ENCODE measurements around the gene NAP1L5. TPM values are rescaled to one million over a fixed set of nuclear protein-coding genes. Genes with fewer than 3 reads are reported as not detected.

NAP1L5 gene
- total RNA-seq, 2 experiments from 2014 or later: 0.29 to 0.57 TPM

- intact Hi-C loops (cut with micrococcal nuclease; ENCODE audit: unreplicated experiment): no loop called here
- Histone ChIP-seq H3K9me2 (ENCODE audit: insufficient read depth, low read length) (no peaks in the 10 kb centered on the region), H3K36me3 (ENCODE audit: insufficient read depth, low read length) (no peaks in the 10 kb centered on the region), H3K4me1 (ENCODE audit: insufficient read depth, low read length, poor library complexity, severe bottlenecking) (no peaks in the 10 kb centered on the region), H4K20me1 (ENCODE audit: insufficient read depth, low read length) (no peaks in the 10 kb centered on the region), H3K79me2 (ENCODE audit: insufficient read depth, low read depth, low read length) (no peaks in the 10 kb centered on the region), H3K4me2 (ENCODE audit: low read length) (no peak overlapping the region), H2AFZ (ENCODE audit: low read length) (no peak overlapping the region), H3K27ac (ENCODE audit: low read depth, low read length, poor library complexity, severe bottlenecking) (no peak overlapping the region), H3K9me3 (ENCODE audit: low read length) (no peaks in the 10 kb centered on the region), H3K4me3 (ENCODE audit: low read depth, low read length, poor library complexity, severe bottlenecking) (no peak overlapping the region)
- no peak for TF ChIP-seq CTCF (conservative IDR thresholded peaks at IDR 0.05; ENCODE audit: low read length)
- no peak for TF ChIP-seq EZH2phosphoT487 (IDR thresholded peaks at IDR 0.05; ENCODE audit: borderline replicate concordance, low read depth, low read length)
- POLR2A ChIA-PET: no interaction called here
- CTCF ChIA-PET (ENCODE audit: unreplicated experiment): no interaction called here
- no TSS peak for BruUV-seq (replicated peaks)
- DNase-seq (ENCODE audit: low spot score): no peak
Observed at GRCh38 chr4:88673886-88674285, 23.7 kb downstream of the NAP1L5 start.

DNA sequence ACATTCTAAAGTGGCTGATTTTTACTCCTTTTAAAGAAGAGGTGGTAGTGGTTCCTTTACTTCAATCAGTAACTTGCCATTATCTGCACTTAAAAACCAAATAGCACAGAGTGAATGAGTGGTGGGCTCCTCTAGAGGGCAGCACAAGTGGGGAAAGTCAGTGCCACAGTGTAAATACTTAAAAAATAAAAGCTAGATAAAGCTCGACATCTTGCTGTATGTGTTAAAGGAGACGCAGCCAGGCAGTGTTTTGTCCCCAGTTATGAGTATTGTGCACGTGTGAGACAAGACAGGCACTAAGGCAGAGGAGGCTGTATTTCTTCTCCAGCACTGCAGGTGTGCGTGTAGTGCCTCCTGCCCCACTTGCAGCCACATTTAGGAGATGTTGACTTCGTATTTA lies 24.6 kb downstream of the NAP1L5 start:
- ChIA-PET CTCF (ENCODE audit: unreplicated experiment) (interaction anchor here (0.6 kb wide), 1 partner anchor 57 kb away, joined by 3 read pairs; no protein-coding TSS in a partner anchor), POLR2A (interaction anchor here (0.9 kb wide), 1 partner anchor 11 kb away, joined by 3 read pairs; no protein-coding TSS in a partner anchor)
- Histone ChIP-seq H3K36me3 (ENCODE audit: insufficient read depth, low read length) (no peaks in the 10 kb centered on the region), H3K79me2 (ENCODE audit: insufficient read depth, low read depth, low read length) (no peaks in the 10 kb centered on the region), H3K27ac (ENCODE audit: low read depth, low read length, poor library complexity, severe bottlenecking) (no peak overlapping the region), H3K9me3 (ENCODE audit: low read length) (no peaks in the 10 kb centered on the region), H3K4me3 (ENCODE audit: low read depth, low read length, poor library complexity, severe bottlenecking) (no peak overlapping the region), H3K9me2 (ENCODE audit: insufficient read depth, low read length) (no peaks in the 10 kb centered on the region), H4K20me1 (ENCODE audit: insufficient read depth, low read length) (no peaks in the 10 kb centered on the region), H3K4me2 (ENCODE audit: low read length) (no peak overlapping the region), H3K4me1 (ENCODE audit: insufficient read depth, low read length, poor library complexity, severe bottlenecking) (no peaks in the 10 kb centered on the region), H2AFZ (ENCODE audit: low read length) (no peak overlapping the region)
- TF ChIP-seq CTCF (conservative IDR thresholded peaks at IDR 0.05; ENCODE audit: low read length) (peak; percentile 83), EZH2phosphoT487 (IDR thresholded peaks at IDR 0.05; ENCODE audit: borderline replicate concordance, low read depth, low read length) (no peak)
- no TSS peak for BruUV-seq (replicated peaks)
- intact Hi-C loops (cut with micrococcal nuclease; ENCODE audit: unreplicated experiment): no loop called here
- peak; percentile 32 for DNase-seq (ENCODE audit: low spot score)

GRCh38 chr4:88661739-88662138 lies 35.9 kb downstream of the NAP1L5 start:
- no peak overlapping the region for H3K4me2 ChIP-seq (ENCODE audit: low read length)
- TF ChIP-seq CTCF (conservative IDR thresholded peaks at IDR 0.05; ENCODE audit: low read length): no peak
- no peak for TF ChIP-seq EZH2phosphoT487 (IDR thresholded peaks at IDR 0.05; ENCODE audit: borderline replicate concordance, low read depth, low read length)
- H2AFZ ChIP-seq (ENCODE audit: low read length): no peak overlapping the region
- H3K9me2 ChIP-seq (ENCODE audit: insufficient read depth, low read length): no peaks in the 10 kb centered on the region
- intact Hi-C loops (cut with micrococcal nuclease; ENCODE audit: unreplicated experiment): no loop called here
- H3K36me3 ChIP-seq (ENCODE audit: insufficient read depth, low read length): no peaks in the 10 kb centered on the region
- no peaks in the 10 kb centered on the region for H3K79me2 ChIP-seq (ENCODE audit: insufficient read depth, low read depth, low read length)
- H3K4me3 ChIP-seq (ENCODE audit: low read depth, low read length, poor library complexity, severe bottlenecking): no peak overlapping the region
- POLR2A ChIA-PET: interaction anchor here (0.6 to 1.6 kb wide), 2 partner anchors 11 to 409 kb away, joined by 3 read pairs; no protein-coding TSS in a partner anchor
- no peak overlapping the region for H3K27ac ChIP-seq (ENCODE audit: low read depth, low read length, poor library complexity, severe bottlenecking)
- no TSS peak for BruUV-seq (replicated peaks)
- no peaks in the 10 kb centered on the region for H3K9me3 ChIP-seq (ENCODE audit: low read length)
- no peaks in the 10 kb centered on the region for H3K4me1 ChIP-seq (ENCODE audit: insufficient read depth, low read length, poor library complexity, severe bottlenecking)
- CTCF ChIA-PET (ENCODE audit: unreplicated experiment): no interaction called here
- no peaks in the 10 kb centered on the region for H4K20me1 ChIP-seq (ENCODE audit: insufficient read depth, low read length)
- no peak for DNase-seq (ENCODE audit: low spot score)
